GM18870 (cell line): ENCODE data around the gene VAMP5.
"Not testable (repeated sequence)": the region's sequence is repeated elsewhere in the genome, so short reads cannot be mapped to it uniquely, and the experiment has no call there.

Source experiments
- ATAC-seq: cut with Tn5 transposase; IDR thresholded peaks from one replicate; pipeline ENCODE4 v1.9.1; 2021; ENCODE audit warnings: moderate library complexity; ENCODE audit not compliant: unreplicated experiment

VAMP5 gene

GRCh38 chr2:85549826-85550225 is 34.4 kb upstream of the VAMP5 start:
- no peak for ATAC-seq

- no peak for ATAC-seq
Observed at GRCh38 chr2:85550486-85550885, 33.7 kb upstream of the VAMP5 start.

- peak; percentile 78 for ATAC-seq
Observed at GRCh38 chr2:85551698-85552678, 32.2 kb upstream of the VAMP5 start.

GRCh38 chr2:85553184-85553583 is 31.0 kb upstream of the VAMP5 start:
- no peak for ATAC-seq

GRCh38 chr2:85554980-85555612 is 29.1 kb upstream of the VAMP5 start:
- ATAC-seq = no peak

GRCh38 chr2:85557130-85557529 is 27.1 kb upstream of the VAMP5 start:
- no peak for ATAC-seq

- no peak for ATAC-seq
Observed at GRCh38 chr2:85558160-85558559, 26.1 kb upstream of the VAMP5 start.

GRCh38 chr2:85560403-85560726 is 23.9 kb upstream of the VAMP5 start:
- ATAC-seq = not testable (repeated sequence)

GRCh38 chr2:85560812-85561279 is 23.4 kb upstream of the VAMP5 start:
- ATAC-seq = no peak

GRCh38 chr2:85561280-85562212 is 22.7 kb upstream of the VAMP5 start, which contains the start of gene GGCX:
Gene GGCX, minus strand, starts transcription at chr2:85561493. Its CDS starts 65 bp downstream, at chr2:85561428.
- peak; percentile 69 for ATAC-seq

- no peak for ATAC-seq
Observed at GRCh38 chr2:85564144-85564563, 20.1 kb upstream of the VAMP5 start.

- no peak for ATAC-seq
Observed at GRCh38 chr2:85566265-85566664, 18.0 kb upstream of the VAMP5 start.

- no peak for ATAC-seq
Observed at GRCh38 chr2:85575739-85576138, 8.5 kb upstream of the VAMP5 start.

GRCh38 chr2:85577063-85577385 is 7.2 kb upstream of the VAMP5 start:
- no peak for ATAC-seq

- peak; percentile 59 for ATAC-seq
Observed at GRCh38 chr2:85577386-85578242, 6.6 kb upstream of the VAMP5 start, which contains the start of gene VAMP8. Gene VAMP8, plus strand, starts transcription at chr2:85577586. Its CDS starts 61 bp downstream, at chr2:85577647.

GRCh38 chr2:85578243-85579180 is 5.7 kb upstream of the VAMP5 start:
- peak; percentile 17 for ATAC-seq

- ATAC-seq = no peak
Observed at GRCh38 chr2:85579266-85579935, 4.8 kb upstream of the VAMP5 start.

GRCh38 chr2:85580206-85580605 is 4.0 kb upstream of the VAMP5 start:
- no peak for ATAC-seq
